Hematopoietic multipotent progenitor cell treated with erythropoietin and hydrocortisone succinate and interleukin-3 and kit ligand, for 8 days (in vitro differentiated cells): ENCODE data around the gene ARHGAP42.
A peak's percentile ranks its signal among the peaks of the same experiment; 100 is the strongest.

ENCODE experiments used
- DNase-seq: peaks from one replicate; pipeline ENCODE4 v3.0.0-alpha.2; 2015

ARHGAP42 gene

DNA sequence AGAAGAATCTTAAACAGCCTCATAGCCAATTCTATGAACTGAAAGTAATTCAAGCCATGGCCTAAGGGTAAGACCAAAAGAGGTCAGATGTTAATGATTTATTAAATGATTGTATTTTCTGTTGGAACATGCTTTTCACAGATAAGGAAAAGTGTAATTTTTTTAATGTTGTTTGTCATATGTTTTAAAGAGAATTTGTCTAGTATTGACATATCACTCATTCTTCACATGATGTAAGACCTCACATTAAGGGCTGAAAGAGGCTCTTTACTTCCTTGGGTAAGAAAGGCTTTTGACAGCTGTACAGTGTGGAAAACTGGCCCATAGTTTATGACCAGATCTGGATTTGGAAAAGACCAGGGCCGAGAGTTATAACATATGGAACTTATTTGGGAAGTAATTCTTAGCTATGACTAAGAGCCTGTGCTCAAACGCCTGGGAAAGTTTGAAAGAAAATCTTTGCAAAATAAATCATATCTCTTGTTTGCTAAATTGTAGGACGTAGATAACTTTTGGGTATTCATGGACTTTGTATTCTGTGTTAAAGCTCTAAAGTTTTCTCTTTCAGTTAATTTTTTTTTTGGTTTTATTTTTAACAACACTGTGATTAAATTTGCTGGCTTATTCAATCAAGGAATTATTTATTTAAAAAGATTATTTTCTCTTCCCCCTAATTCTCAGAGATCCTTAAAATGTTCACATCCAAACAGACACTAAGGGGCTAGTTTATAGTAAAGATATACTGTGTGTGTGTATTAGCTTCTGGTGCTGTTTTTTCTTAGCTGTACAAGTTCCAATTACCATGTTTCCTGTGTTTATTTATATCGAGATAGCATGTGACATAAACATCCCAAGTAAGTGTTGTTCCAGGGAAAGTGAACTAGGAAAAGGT, 162.2 kb downstream of the ARHGAP42 start:
- no peak for DNase-seq

GRCh38 chr11:100849901-100850235, 162.8 kb downstream of the ARHGAP42 start:
- DNase-seq = no peak

- DNase-seq = no peak
Measured at GRCh38 chr11:100851147-100851546, 164.1 kb downstream of the ARHGAP42 start.

GRCh38 chr11:100851584-100852152, 164.6 kb downstream of the ARHGAP42 start:
- DNase-seq = no peak

DNA sequence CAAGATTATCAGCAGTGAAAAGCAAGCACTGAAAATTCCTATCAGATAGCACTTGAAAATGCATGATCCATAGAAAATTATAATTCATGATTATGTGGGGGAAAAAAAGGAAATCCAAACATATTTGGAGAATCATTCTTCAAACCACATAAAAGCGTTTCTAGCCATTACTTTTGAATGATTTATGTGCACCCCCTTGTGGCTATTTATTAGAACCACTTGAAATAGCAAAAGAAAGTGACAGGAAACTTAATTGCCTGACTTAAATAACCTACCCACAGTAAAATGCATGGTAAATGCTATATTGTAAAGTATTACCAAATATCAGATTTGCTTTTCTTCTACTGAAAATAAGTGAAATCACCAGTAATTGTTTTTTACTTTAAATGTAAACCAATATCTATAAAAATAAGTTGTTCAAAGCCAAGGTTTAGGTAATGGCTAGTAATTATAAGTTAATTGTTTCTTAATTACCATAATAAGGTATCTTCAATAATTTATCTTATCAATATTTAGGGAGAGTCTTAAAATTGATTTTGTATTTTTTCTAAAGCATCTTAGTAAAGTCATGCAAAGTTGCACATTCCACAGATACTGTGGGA, 168.5 kb downstream of the ARHGAP42 start:
- peak; percentile 79 for DNase-seq

- no peak for DNase-seq
Measured at GRCh38 chr11:100857236-100858005, 170.3 kb downstream of the ARHGAP42 start.

DNA sequence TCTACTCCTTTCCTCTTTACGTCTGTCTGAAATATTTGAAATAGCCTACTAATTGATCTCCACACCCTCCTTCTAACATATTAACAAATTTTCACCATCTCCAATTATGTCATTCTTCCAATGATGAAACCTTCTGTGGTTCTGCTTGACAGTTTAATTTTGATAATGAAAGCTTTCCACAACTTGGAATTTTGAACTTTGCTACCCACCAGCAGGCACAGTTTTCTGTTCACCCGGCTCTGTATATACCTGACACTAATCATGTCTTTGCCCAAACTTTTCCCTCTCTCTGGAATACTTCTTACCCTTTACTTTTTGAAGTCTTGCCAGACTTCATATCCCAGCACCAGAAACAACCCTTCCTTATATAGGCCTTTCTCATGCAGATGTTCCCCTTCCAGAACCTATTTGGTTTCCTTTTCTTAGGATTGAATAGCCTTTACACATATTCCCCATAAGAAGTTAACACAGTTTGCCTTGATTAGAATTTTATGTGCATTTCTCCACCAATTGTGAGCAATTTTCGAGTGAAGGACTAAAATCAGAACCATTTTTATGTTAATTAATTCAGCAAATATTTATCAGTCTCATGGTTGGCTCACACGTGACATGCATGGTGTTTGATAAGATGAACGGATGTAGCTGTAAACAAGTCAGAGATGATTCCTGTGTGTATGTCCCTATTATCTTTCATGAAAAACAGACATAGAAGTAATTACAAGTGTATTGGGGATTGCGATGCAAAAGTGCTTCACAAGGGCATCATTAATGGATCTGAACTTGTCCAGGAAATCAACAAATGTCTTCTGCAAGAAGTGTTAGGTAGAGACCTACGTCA, 173.4 kb downstream of the ARHGAP42 start:
- peak; percentile 53 for DNase-seq

DNA sequence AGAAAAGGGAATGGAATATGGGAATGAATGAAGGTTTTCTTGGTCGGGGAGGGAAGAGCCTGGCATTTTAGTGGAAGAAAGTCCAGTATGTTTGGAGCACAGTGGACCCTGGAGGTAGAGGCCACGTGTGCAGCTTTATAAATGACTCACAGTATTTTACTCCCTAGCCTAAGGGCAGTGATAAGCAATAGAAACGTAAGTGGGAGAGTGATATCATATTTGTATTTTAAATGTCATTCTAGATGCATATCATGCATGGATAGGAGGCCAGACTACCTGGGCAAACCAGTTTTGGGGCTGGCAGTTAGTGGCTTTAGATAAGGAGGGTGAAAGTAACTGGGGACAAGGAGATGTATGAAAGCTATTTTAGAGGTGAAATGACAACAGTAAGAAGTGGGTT, 174.1 kb downstream of the ARHGAP42 start:
- peak; percentile 36 for DNase-seq

DNA sequence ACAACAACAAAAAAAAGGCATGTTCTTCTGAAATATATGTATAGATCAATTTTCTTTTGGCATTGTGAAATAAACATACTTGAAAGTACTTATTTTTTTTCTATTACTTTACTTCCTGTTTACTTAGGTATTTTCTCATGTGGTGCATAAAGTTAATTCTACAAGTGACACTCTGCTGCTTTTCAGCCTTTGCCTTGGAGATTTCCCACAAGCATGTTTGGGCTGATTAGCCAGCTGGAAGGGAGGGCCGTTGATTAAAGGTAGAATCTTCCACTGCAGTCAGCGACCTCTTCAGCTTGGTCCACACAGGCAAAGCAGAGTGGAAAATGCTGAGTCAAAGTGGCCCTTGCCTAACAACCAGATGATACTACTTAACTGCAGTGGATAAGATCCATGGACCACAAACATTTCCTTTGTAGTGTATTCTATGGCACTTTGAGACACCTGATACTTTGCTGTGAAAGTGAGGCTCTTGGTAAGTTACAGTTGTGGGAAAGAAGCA, 176.0 kb downstream of the ARHGAP42 start:
- peak; percentile 99 for DNase-seq

DNA sequence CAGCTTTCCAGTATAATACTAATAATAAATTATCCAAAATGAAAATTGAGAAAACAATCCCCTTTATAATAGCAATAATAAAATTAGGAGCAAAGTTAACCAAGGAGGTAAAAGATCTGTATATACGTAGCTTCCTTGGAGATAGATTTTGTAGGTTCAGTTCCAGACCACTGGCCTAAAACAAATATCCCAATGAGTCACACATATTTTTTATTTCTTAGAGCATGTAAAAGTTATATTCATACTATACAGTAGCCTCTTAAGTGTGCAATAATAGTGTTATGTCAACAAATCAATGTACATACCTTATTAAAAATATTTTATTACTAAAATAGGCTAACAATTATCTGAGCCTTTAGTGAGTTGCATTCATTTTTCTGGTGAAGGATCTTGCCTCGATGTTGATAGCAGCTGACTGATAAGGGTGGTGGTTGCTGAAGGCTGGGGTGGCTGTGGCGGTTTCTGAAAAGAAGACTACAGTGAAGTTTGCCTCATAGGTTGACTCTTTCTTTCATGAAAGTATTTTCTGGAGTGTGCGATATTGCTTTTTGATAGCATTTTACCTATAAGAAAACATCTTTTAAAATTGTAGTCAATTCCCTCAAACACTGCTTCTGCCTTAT, 178.5 kb downstream of the ARHGAP42 start:
- peak; percentile 60 for DNase-seq

DNA sequence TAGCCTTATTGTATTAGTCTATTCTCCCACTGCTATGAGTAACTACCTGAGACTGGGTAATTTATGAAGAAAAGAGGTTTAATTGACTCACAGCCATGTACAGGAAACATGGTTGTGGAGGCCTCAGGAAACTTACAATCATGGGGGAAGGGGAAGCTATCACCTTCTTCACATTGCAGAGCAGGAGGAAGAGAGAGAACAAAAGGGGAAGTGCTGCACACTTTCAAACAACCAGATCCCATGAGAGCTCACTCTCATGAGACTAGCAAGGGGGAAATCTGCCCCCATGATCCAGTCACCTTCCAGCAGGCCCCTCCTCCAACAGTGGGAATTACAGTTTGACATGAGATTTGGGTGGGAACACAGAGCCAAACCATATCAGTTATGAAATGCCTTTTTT, 179.4 kb downstream of the ARHGAP42 start:
- DNase-seq = peak; percentile 25

- no peak for DNase-seq
Measured at GRCh38 chr11:100867606-100868005, 180.5 kb downstream of the ARHGAP42 start.

DNA sequence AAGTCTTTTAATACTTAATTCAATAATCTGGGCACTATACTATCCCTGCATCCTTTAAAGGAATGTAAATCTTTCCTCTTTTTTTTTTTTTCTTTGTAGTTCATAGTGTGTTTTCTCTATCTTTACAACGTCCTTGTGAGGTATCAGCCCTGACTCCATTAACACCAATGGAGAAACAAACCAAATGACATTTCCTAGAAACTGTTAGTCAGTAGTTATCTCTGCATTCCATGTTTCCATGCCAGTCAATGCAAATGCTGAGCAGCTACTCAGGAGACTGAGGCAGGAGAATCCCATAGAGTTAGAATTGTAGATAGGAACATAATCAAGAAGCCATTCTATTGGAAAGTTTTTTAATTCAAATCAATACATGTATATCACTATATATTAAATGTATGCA, 182.2 kb downstream of the ARHGAP42 start:
- DNase-seq = no peak

DNA sequence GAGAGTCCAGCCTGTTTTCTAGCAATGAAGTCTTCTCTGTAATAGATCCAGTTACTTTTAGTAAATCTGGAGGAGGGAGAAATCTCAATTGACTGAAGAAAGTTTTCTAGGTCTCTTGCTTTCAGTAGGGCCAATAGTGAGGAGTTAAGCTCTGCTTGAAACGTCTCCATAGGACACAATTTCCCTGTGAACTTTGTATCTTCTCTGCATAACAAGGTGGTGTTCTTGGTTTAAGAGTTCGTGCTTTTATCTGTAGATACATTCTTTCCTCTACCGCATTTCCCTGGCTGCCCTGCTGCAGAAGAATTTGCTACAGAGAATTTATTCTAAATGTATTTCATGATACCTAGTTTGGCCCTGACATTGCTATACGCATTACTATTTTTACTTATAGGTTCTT, 183.1 kb downstream of the ARHGAP42 start:
- DNase-seq = no peak

DNA sequence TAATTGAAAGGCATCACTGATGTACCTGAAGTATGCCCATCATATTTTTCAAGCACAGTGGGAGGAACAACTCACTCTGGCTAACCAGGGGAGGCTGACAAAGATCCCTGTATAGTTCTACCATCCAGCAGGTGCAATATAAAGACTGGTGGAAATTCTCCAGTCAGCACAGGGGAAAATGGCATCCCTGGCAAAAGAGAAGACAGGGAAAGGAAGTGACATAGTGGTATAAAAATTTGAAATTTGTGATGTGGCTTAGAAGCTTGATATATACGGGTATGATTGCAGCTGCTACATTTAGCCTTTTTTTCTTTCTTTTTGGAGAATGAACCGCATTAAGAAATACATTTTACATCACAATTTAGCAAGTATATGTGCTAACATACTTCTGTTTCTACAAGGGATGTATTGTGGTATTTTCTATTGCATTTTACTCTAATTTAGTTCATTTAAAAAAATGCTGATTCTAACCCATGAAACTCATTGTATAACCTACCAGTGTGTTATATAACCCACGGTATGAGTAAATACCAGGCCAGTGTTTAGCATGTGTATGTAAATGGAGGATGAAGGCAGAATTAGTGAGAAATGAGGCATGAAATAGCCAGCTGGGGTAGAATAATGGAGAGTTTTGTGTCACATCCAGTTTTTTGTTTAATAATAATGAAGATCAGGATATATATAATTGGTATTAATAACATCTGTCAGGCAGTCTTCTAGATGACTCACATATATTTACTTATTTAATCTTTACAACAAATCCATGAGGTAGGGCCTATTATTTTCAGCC, 186.1 kb downstream of the ARHGAP42 start:
- no peak for DNase-seq

GRCh38 chr11:100874203-100874602, 187.1 kb downstream of the ARHGAP42 start:
- no peak for DNase-seq

DNA sequence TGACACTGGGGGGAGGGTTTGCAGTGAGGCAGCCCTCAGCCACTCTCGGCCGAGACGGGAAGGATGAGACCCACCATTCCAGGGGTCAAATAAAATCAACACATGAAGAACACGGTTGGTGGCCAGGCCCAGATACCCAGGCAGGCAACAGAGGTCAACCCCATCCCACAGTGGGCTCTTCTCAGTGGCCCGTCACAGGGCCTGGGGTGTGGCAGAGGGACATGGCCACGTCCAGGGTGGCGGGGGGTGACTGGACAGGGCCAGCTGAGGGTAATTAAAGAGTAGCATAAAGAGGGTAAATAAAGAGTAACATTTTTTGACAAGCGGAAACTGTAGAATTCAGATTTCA, 188.4 kb downstream of the ARHGAP42 start:
- no peak for DNase-seq

- DNase-seq = no peak
Measured at GRCh38 chr11:100876815-100877520, 189.9 kb downstream of the ARHGAP42 start.

DNA sequence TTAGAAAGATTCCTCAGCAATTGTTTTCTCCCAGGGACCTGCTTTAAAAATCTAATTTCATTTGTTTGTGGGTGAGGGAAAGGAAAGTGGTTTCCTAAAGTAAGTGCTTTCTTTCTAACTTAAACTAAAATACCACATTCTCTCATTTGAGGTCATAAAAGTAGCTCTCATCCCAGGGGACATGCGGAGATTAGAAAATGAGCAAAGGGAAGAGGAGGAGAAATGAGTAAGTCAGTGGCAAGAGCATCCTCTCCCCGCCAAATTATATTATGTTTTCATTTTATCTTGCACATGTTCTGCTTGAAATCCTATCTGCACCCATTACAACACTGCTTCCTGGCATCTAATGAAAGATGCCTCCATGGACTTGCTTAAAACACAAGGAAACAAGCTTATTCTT, 191.4 kb downstream of the ARHGAP42 start:
- no peak for DNase-seq

DNA sequence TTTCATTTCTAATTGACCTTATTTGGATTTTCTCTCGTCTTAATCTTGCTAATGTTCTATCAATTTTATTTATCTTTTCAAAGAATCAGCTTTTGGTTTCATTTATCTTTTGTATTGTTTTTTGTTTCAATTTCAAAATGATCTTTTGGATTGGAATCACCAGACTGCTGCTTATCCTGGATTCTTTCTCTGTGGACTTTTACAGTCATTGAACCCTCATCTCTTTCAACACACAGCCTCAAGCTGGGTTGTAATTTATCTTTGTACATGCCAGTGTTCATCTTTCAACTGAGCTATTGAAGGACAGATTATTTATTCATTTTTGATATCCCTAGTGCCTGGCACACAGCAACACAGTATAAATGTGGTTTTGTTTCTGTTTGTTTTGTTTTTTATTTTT, 195.9 kb downstream of the ARHGAP42 start:
- DNase-seq = no peak
